ENCODE results near the gene FBXO9.

GRCh38 chr6:53045891-53046673 lies 19.1 kb upstream of the FBXO9 start:
- TF ChIP-seq CTCF (IDR thresholded peaks at IDR 0.05) (no peak), POLR2A (IDR thresholded peaks at IDR 0.05) (no peak)

Measured in breast epithelium (tissue), 3 donors.